ENCODE measurements around the gene MGAT5B. TPM values are rescaled to one million over a fixed set of nuclear protein-coding genes. Genes with fewer than 3 reads are reported as not detected.

Gene MGAT5B, protein sequence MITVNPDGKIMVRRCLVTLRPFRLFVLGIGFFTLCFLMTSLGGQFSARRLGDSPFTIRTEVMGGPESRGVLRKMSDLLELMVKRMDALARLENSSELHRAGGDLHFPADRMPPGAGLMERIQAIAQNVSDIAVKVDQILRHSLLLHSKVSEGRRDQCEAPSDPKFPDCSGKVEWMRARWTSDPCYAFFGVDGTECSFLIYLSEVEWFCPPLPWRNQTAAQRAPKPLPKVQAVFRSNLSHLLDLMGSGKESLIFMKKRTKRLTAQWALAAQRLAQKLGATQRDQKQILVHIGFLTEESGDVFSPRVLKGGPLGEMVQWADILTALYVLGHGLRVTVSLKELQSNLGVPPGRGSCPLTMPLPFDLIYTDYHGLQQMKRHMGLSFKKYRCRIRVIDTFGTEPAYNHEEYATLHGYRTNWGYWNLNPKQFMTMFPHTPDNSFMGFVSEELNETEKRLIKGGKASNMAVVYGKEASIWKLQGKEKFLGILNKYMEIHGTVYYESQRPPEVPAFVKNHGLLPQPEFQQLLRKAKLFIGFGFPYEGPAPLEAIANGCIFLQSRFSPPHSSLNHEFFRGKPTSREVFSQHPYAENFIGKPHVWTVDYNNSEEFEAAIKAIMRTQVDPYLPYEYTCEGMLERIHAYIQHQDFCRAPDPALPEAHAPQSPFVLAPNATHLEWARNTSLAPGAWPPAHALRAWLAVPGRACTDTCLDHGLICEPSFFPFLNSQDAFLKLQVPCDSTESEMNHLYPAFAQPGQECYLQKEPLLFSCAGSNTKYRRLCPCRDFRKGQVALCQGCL
- 15.4 to 24.9 TPM (median 24.8 TPM) in 5 replicates for total RNA-seq (2022; extraction: Qiagen RNA extraction)

DNA sequence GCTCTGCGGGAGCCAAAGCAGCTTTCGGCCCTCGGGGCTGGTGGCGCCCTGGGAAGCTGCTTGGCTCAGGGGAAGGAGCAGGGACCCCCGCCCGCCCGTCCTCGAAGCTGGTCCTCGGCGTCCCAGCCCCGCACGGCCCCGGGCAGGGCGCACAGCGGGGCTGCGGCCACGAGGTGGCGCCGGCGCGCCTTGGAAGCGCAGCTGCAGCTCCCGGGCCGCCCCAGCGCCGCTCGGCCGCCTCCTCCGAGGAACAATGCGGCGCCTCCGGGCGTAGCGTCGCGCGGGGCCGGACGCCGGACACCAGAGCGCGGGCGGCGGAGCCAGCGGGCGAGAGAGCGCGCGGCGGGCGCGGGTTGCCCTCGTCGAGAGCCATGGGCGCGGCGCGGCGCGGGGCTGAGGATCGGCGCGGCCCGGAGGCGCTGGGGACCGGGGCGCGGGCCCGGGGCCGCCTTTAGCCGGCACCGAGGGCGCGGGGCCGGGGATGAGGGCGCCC, at the start of gene MGAT5B:
MGAT5B (plus strand) TSS at position 229 of the 493 bp plus-strand sequence. CDS start 626 bp downstream, outside the sequence.

Other genes with a start within 250 kb of the MGAT5B start
- 0.14 to 0.41 TPM (median 0.16 TPM) in 5 replicates for gene ST6GALNAC1, start 224.6 kb upstream of the MGAT5B start, total RNA-seq (2022; extraction: Qiagen RNA extraction)
- gene MXRA7, start 157.4 kb upstream of the MGAT5B start, total RNA-seq (2022; extraction: Qiagen RNA extraction), result 58.7 to 67.8 TPM (median 65.0 TPM) in 5 replicates
- gene JMJD6, start 141.8 kb upstream of the MGAT5B start, total RNA-seq (2022; extraction: Qiagen RNA extraction), result 76.7 to 84.3 TPM (median 78.3 TPM) in 5 replicates
- gene METTL23, start 141.6 kb upstream of the MGAT5B start, total RNA-seq (2022; extraction: Qiagen RNA extraction), result 60.8 to 65.2 TPM (median 61.7 TPM) in 5 replicates
- 373 to 475 TPM (median 454 TPM) in 5 replicates for gene SRSF2, start 131.1 kb upstream of the MGAT5B start, total RNA-seq (2022; extraction: Qiagen RNA extraction)
- 19.6 to 24.0 TPM (median 21.0 TPM) in 5 replicates for gene MFSD11, start 130.3 kb upstream of the MGAT5B start, total RNA-seq (2022; extraction: Qiagen RNA extraction)

Data from A549 treated with CORT108297 at 1 μM for 4 hours (cell line).